HG03439 (cell line): ENCODE data around the gene PRKN.
"Not testable (repeated sequence)": the region's sequence is repeated elsewhere in the genome, so short reads cannot be mapped to it uniquely, and the experiment has no call there.

ENCODE experiments used
- ATAC-seq: cut with Tn5 transposase; IDR thresholded peaks from one replicate; pipeline ENCODE4 v1.9.1; 2021; ENCODE audit warnings: mild to moderate bottlenecking, moderate library complexity; ENCODE audit not compliant: unreplicated experiment

PRKN gene

DNA sequence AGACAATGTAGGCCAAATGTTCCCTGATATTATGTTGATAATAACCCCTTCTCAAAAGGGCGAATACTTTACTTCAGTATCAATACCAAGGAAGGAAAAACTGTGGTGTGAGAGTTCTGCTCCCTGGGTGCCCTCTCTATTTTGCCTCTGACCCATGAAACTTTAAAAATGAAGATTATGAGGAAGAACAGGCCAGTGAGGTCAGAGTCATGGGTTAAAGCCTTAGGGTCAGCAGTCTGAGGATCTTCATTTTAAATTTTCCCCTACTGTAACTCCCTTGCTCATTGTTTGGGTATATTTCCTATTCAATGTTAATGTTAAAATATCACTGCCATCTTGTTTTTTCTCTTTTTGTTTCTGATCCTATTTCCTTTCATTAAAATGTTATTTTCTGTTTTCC lies 47.9 kb downstream of the PRKN start:
- ATAC-seq: no peak

DNA sequence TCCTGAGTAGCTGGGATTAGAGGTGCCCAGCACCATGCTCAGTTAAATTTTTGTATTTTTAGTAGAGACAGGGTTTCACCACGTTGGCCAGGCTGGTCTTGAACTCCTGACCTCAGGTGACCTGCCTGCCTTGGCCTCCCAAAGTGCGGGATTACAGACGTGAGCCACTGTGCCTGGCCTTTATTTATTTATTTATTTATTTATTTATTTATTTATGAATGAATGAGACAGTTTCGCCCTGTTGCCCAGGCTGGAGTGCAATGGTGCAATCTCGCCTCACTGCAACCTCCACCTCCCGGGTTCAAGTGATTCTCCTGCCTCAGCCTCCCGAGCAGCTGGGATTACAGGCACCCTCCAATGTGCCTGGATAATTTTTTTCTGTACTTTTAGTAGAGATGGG lies 48.7 kb downstream of the PRKN start:
- not testable (repeated sequence) for ATAC-seq

DNA sequence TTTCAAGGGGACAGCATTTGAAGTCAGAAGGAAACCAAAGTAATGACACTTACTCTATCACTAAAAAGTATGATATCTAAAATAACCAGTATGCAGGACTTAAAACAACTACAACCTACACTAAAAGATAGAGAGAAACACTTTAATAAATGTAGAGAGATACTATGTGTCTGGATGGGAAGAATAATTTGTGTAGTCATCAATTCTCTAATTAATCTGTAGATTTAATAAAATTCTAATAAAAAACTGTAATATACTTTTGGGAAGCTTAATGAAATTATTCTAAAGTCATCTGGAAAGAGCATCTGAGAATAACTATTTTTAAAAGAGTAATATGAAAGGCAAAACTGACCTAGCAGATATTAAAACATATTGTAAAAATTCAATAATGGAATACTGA lies 52.1 kb downstream of the PRKN start:
- ATAC-seq: no peak

DNA sequence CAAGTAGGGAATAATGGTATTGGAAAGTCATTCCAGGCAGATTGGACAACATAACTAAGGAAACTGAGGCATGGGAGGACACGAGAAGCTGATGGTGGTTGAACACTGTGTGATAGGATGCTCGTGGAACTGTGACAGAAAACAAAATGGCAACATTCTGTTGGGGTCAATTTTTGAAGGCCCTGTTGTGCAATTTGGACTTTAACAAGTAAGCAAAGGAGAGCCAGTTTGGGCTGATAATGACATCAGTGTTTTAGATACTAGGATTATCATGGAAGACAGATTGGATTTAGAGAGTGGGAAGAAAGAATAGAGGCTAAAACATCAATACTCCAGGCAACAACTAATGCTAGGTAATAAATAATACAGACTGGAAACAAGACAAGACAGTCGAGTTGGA lies 53.1 kb downstream of the PRKN start:
- no peak for ATAC-seq

DNA sequence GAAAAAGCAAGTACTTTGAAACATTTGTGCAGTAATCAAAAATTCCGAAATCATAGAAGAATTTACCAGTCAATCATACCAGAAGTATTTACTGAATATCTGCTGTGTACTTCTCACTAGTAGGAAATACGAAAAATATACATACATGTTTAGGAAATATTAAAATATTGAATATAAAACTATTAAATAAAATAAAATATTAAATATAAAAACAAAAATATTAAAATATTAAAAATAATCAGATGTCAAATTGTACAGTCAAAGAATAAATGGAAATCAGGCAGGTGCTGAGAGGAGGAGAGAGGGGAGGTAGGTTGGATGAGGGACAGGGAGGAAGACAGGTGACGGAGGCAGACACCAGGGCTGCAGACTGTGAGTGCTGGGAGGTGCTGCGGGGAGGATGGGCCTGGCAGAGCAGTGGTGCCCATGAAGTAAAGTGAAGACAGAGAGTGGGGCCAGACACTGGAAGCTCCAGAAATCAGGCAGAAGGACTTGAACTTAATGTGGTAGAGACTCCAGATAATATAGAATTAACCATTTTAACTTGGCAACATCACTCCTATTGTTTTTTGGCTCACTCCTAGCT lies 55.9 kb downstream of the PRKN start:
- ATAC-seq: no peak

DNA sequence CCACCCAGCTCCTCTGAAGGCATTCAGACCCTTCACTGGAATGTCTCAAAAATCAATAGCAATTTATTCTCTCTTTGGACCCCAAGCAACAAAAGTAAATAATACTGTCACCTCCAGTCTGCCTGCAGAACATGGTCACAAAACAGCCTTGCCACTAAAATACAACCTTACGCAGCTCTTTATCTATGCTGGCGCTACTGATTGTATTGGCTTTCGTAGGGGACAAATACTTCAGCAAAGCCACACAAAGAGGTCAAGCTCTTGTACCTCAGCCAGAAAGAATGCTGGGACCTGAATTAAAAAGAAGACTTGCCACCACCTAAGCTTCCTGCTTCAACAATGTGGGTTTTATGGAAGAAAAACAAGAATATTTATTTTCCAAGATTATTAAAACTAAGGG lies 57.2 kb downstream of the PRKN start:
- ATAC-seq: no peak

DNA sequence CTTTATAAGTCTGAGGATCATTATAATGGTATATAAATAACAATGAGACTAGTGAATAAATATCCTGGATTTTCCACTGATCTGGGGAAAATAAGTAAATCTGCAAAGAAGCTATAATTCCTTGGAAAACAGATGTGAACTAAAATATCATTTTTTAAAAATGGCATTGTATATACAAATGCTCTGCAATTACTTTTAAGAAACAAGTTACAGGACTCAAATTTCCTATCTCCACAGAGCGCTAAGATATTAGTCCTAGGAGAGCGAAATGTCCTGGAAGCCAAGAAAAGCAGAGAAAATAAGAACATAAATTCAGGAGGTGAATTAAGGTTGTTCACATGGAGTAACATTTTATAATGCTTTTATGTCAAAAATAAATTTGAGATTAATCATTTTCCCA lies 61.3 kb downstream of the PRKN start:
- ATAC-seq: no peak

DNA sequence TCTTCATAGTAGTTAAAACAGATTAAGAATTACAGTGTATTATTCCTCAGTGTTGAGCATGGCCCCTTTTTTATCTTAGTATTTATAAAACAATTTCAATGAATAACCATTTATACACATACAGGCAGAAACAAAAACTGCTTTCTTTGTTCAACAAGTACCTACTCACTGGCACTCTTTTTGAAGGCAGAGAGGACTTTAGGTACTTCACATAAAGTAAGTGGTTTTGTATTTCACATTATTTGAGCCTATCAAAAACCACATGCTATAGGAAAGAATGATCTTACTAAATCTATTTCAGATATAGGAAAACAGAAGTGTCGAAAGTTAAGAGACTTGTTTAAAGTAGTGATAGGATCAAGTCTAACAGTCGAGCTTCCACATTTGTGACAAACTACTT lies 73.8 kb downstream of the PRKN start:
- ATAC-seq: no peak

DNA sequence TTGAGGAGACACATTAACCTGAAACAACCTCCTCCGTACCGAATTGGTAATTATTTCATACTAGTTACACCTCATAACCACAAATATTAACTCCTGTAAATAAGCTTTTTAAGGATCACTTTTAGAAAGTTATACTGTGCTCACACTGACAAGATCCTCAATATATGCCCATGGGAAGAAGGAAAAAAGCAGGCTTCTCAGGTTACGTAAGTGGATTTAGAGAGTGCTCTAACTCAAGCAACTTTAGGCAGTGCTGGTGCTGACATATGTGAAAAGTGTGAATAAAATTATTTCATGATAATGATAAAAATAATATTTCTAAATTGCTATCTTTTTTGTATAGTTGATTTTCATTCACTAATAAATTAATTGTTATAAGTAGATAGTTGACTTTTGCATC lies 76.1 kb downstream of the PRKN start:
- no peak for ATAC-seq

DNA sequence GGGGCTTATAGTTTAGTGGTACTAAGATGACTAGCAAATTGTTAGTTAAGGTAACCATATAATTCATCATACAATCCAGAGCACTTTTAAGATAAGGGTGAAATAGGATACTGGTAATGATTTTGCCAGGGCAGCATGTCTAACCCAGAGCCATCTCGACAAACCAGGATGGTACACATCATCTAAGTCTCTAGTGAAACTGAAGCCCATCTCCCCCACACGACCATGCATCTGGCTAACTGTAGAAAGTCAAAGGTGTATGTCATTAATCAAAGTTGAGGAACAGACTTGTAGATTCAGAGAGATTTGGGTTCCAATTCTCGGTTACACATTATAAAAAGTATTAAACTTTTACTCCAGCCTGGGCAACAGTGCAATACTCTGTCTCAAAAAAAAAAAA lies 78.3 kb downstream of the PRKN start:
- no peak for ATAC-seq

DNA sequence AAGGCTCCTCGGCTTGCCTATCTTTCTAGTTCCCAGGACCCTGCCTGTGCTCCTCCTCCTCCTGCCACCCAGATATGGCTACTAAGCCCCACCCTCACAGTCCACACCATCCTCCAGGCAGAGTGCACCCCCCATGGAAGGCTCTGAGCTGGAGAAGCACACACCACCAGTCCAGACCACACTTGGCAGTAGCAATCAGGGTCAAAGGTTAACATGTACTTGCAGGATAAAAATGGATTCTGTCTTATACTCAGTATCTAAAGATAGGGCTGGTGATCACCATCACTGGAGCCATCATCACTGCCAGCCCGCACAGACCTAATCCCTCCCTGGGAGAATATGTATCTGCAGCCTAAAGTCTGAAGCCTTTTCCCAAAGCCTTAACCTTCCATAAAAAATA lies 83.4 kb downstream of the PRKN start:
- no peak for ATAC-seq

DNA sequence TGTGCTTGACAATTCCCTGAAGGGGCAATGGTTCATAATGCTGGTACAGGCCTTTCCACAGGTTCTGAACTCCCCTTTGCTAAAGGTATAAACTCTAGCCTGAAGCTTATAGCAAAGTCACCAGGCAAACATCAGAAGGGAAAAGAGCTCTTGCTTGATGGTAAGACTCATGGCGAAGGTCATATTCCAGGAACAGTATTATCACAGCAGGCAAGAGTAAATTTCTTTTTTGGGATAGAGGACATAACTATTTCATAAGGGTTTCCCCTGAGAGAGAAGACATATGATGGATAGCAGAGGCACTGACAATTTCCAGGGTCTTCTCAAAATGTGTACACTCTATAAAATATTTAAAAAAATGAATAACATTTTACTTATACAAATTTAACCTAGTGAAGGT lies 86.8 kb downstream of the PRKN start:
- ATAC-seq: no peak

DNA sequence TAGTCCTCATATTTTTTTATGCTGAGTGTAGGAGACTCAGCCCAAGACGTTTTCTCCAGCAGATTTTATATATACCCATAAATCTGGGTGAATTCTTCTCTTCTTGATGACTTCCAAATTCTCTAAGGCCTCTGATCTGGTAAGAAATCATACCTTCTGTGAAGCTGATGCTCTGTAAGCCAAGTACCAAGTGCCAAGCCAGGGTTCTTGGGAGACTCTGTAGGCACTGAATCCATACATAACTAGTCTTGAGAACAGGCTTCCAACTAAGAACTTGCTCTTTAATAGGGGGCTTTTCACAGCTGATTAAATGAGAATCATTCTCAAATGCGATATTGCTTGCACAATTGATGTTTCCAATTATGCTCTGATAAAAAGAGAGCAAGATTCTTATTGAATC lies 87.6 kb downstream of the PRKN start:
- no peak for ATAC-seq

DNA sequence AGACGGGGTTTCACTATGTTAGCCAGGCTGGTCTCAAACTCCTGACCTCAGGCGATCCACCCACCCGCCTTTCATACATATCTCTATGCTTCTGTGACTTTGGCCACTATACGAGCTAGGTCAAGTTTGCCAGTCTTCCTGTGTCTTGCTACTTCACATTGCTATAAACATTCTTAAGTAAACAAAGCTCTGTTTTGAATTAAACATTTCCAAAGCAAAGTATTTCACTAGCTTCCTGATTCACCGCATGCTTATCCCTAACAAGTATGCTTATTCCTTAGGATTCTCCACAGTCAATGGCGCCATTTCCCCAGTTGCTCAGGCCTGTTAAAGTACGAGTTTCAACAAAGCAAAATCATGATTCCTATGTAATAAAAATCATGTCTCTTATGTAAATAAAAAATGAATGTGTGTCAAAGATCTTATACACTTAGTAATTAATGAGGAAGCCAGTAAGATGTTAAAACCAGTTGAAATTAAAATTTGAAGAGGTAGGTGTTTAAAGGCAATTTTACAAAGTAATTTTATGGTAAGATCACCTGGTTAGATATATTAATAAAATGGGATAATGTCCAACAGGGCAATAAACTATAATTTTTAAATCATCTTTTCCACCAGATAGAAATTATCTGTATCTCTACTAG lies 88.5 kb downstream of the PRKN start:
- ATAC-seq: no peak

DNA sequence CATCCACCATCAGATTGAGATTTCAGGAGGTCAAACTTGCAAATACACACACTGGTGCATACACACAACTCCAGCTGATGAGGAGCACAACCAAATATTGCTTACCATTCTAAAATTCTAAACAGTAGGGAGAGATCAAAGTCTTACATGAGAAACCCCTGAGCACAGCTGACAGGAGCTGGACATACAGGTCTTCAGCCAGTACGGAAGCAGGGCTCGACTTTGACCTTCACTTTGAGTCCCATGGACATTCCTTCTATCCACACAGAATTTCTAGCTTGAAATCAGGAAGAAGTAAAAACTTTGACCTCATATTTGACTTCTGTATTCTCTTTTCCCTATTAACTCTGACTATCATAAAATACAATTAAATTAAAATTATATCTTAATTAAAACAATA lies 90.2 kb downstream of the PRKN start:
- no peak for ATAC-seq

DNA sequence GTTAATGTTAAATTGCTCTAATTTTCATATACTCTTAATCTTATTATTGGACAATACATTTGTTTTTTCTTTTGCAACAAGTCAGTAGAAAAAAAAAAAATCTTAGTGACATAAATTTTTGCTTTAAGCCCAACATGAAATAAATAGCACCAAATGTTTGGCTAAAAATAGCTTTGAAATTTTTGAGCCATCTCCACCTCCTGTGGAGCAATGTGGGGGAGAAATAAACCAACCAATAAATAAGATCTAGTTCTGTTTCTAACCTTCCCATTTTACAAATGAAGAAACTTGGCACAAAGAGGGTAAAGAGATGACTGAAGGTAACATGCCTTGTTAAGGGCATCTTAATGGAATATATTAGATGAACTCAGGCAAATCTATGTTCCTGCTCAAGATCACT lies 91.4 kb downstream of the PRKN start:
- ATAC-seq: no peak

DNA sequence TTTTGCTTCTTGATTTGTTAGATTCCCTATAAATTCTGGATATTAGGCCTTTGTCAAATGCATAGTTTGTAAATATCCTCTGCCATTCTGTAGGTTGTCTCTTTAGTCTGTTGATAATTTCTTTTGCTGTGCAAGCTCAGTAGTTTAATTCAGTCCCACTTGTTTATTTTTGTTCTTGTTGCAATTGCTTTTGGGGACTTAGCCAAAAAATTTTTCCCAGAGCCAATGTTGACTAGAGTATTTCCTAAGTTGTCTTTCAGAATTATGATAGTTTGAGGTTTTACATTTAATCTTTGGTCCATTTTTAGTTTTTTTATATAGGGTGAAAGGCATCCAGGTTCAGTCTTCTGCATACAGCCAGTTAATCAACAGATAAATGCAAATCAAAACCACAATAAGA lies 96.0 kb downstream of the PRKN start:
- ATAC-seq: no peak

DNA sequence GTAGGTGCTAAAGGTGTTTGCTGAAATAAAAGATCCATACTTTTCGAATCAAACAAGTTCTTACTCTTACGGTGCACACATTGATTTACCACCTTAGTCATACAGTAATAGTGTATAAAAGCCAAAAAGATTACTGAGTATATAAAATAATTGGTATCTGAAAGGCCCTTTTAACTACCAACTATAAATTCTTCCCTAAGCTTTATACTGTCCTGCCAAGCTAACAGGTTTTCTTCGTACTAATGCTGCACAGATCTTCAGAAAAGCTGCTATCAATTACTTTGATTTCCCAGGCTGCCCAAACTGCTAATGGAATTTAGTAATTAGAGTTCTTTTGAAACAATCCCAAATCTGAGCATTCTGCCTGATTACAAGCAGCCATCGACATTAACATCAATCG lies 97.5 kb downstream of the PRKN start:
- ATAC-seq: no peak

DNA sequence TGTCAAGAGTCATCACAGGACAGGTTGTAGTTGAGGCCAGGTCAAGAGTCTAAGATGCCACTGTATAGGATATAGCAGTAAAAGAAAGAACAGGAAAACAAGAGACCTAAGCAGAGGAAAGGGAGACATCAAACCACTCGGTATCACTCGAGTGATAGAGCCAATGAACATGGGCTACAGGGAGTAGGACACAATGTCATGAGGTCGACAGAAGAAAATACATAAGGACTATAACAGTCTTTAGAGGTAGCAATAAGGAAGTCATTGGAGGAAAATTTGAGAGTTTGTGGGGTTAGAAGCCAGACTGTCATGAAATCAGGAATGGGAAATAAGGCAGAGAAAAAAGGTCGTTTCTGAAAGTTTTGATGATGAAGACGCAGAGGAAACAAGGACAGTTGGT lies 99.7 kb downstream of the PRKN start:
- ATAC-seq: no peak

DNA sequence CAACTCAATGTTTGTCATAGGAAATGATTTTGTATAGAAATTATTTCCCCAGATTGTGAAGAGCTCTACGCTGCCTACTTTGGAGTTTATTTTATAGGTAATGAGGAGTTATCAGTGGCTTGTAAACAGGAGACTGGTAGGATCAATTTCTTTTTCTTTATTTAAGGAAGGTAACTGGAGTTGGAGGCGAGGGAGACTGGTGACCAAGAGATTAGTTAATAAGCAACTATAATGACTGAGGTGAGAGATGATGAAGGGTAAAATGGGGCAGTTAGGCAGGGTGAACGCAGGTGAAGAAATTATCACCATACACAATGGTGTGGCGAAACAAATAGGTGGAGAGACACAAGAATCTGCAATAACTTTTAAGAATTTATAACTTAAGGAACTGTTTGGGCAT lies 100.2 kb downstream of the PRKN start:
- ATAC-seq: no peak

DNA sequence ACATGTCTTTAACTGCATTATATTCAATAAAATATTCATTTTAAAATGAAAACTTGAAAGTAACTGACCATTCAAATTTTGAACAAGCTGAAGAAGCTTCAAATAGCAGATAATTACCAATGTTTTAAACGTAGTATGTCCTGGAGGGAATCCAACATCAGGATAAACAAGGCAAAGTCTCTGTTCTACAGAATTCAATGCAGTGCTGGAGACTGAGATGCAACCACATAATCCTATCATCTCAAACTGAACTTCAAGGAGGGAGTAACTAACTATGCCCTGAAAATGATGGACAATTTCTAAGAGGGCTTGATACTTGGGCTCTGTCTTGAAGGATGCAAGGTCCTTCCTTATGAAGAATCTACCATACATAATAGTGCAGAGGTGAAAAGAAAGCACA lies 100.7 kb downstream of the PRKN start:
- no peak for ATAC-seq

DNA sequence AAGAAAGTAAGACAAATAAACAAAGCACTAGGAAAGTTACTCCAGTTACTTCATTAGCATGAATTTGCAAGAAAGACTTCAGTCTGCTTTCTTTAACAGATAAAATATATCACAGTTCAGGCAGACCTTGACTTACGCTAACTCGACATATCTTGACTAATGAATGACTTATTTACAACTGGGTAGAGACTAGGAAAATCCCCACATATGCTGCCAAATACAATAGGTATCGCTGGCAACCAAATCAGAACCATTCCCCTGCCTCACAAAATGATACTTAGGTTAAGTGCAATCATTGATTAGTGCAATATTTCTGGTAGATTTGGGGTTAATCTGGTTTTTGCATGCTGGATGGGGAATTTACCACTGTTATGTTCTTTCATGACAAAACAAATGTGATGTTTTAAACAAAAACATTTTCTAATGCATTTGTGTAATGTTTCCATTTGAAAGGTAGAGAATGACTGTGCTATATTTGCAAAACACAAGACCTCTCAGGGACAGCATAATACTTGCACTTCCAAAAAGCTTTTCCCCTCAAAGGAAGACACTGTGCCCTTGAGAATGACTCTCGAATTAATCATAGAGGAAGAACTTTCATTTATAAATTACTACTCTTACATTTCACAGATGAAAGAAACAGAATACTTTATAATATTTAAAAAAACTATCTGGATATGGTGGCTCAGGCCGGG lies 101.6 kb downstream of the PRKN start:
- no peak for ATAC-seq

DNA sequence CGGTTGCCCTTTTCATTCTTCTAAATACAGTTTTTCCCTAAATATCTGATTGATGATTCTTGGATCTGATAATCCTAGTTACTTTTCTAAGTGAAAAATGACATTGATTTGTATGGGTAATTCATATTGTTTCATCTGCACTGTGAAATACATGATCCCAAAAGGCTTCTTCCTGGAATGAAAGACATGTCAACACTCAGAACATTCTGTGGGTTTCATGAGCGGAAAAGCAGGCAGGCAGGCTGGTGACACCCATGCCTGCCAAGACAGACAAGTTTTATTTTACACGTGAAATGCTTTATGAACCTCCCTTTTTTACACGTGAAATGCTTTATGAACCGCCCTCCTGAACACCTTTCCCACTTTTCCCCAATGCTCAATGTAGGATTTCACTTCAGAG lies 105.0 kb downstream of the PRKN start:
- ATAC-seq: no peak
